H1 (cell line): Measurements from ENCODE around the gene VEZT. TPM values are rescaled to one million over a fixed set of nuclear protein-coding genes. Genes with fewer than 3 reads are reported as not detected.

Experiments used
- CTCF ChIA-PET: fragments of 300-600 bp; sonication (Branson Sonifier 250); formaldehyde crosslinking; loops from one replicate; lab custom pipeline; 2021; ENCODE audit not compliant: partially characterized antibody; lab: Charles Lee
- POLR2A ChIA-PET: fragments of 300-600 bp; sonication (Branson Sonifier 250); formaldehyde crosslinking; loops from one replicate; lab custom pipeline; 2021; ENCODE audit warnings: inconsistent platforms; ENCODE audit not compliant: partially characterized antibody; lab: Charles Lee
- DNase-seq, 2 experiments: peaks; one replicate each; pipeline versions ENCODE4 v3.0.0 to v3.0.0-alpha.2; 2010 to 2022; ENCODE audit warnings: low spot score in 2 of 2, low read depth in 1 of 2, mixed read lengths in 1 of 2
- FAIRE-seq: peaks from 2 replicates; lab custom pipeline; 2011; peaks lifted over from hg19 to GRCh38; lab: Jason Lieb, UNC
- H2AFZ ChIP-seq: 2 replicates; pipeline ENCODE4 v1.8.1; 2012; ENCODE audit warnings: low read length, inconsistent platforms
- H2AK5ac ChIP-seq: 2 replicates; pipeline ENCODE4 v1.6.1; 2013; ENCODE audit warnings: low read depth, low read length
- H2BK120ac ChIP-seq: replicated peaks from 2 replicates; pipeline ENCODE3; 2013; ENCODE audit warnings: low read depth, low read length, inconsistent platforms
- H2BK12ac ChIP-seq: 2 replicates; pipeline ENCODE4 v1.6.1; 2013; ENCODE audit warnings: low read depth, low read length
- H2BK15ac ChIP-seq: 2 replicates; pipeline ENCODE4 v1.6.1; 2013; ENCODE audit warnings: low read length
- H2BK20ac ChIP-seq: 2 replicates; pipeline ENCODE4 v1.6.1; 2013; ENCODE audit warnings: low read length
- H2BK5ac ChIP-seq: 2 replicates; pipeline ENCODE4 v1.6.1; 2013; ENCODE audit warnings: low read depth, low read length
- H3K14ac ChIP-seq: 2 replicates; pipeline ENCODE4 v1.6.1; 2013; ENCODE audit warnings: inconsistent platforms; ENCODE audit not compliant: insufficient read length
- H3K18ac ChIP-seq: 2 replicates; pipeline ENCODE4 v1.6.1; 2013; ENCODE audit warnings: low read length; ENCODE audit errors: extremely low read depth
- H3K23ac ChIP-seq: 2 replicates; pipeline ENCODE4 v1.6.1; 2013; ENCODE audit warnings: inconsistent platforms; ENCODE audit not compliant: insufficient read length
- H3K23me2 ChIP-seq: 2 replicates; pipeline ENCODE4 v1.6.1; 2013; ENCODE audit warnings: low read depth, low read length
- H3K27ac ChIP-seq: 2 replicates; pipeline ENCODE4 v1.6.1; 2011; ENCODE audit warnings: low read depth, low read length, inconsistent platforms
- H3K27me3 ChIP-seq, 4 experiments: replicated peaks in 1 of 4; 1 replicate in 1 of 4; 2 replicates in 3 of 4; pipeline versions ENCODE4 v1.6.1 to v1.8.1; 2011 to 2013; ENCODE audit warnings: low read length in 3 of 4, mild to moderate bottlenecking in 3 of 4, inconsistent platforms in 2 of 4, mixed read lengths in 2 of 4, moderate library complexity in 1 of 4; ENCODE audit not compliant: control insufficient read depth in 3 of 4, insufficient read depth in 3 of 4; ENCODE audit errors: extremely low read depth in 1 of 4
- H3K36me3 ChIP-seq, 4 experiments: 2 replicates each; pipeline versions ENCODE4 v1.6.1 to v1.8.1; 2011 to 2013; ENCODE audit warnings: mild to moderate bottlenecking in 4 of 4, low read length in 3 of 4, moderate library complexity in 2 of 4, control low read depth in 1 of 4, inconsistent platforms in 1 of 4; ENCODE audit not compliant: insufficient read depth in 4 of 4, control insufficient read depth in 2 of 4
- H3K4ac ChIP-seq: replicated peaks from 2 replicates; pipeline ENCODE3; 2013; ENCODE audit warnings: low read length, low read depth, mixed read lengths, inconsistent platforms; ENCODE audit not compliant: insufficient read length
- H3K4me1 ChIP-seq, 4 experiments: replicated peaks in 1 of 4; 1 replicate in 1 of 4; 2 replicates in 3 of 4; pipeline versions ENCODE4 v1.6.1 to v1.8.1; 2011 to 2013; ENCODE audit warnings: low read length in 3 of 4, inconsistent platforms in 2 of 4, mixed read lengths in 1 of 4; ENCODE audit not compliant: insufficient read depth in 4 of 4, control insufficient read depth in 3 of 4
- H3K4me2 ChIP-seq, 2 experiments: 2 replicates each; pipeline versions ENCODE4 v1.6.1 to v1.8.1; 2011 to 2013; ENCODE audit warnings: low read depth in 2 of 2, low read length in 2 of 2, control low read depth in 1 of 2, inconsistent platforms in 1 of 2, mild to moderate bottlenecking in 1 of 2; ENCODE audit not compliant: insufficient read depth in 1 of 2
- H3K4me3 ChIP-seq, 4 experiments: fragments of 200-600, 300-600 bp in 1 of 4; sonication (generic), shearing (Covaris generic), sonication (Bioruptor Twin) in 1 of 4; 2 replicates each; pipeline versions ENCODE4 v1.5.1 to v1.8.1; 2011 to 2016; ENCODE audit warnings: low read length in 4 of 4, low read depth in 3 of 4, control low read depth in 2 of 4, inconsistent platforms in 2 of 4, mild to moderate bottlenecking in 2 of 4, mixed read lengths in 1 of 4, moderate library complexity in 1 of 4; ENCODE audit not compliant: insufficient read depth in 2 of 4; ENCODE audit errors: extremely low read depth in 1 of 4
- H3K56ac ChIP-seq: replicated peaks from 2 replicates; pipeline ENCODE3; 2013; ENCODE audit warnings: low read depth, mild to moderate bottlenecking, mixed read lengths, low read length, inconsistent platforms; ENCODE audit not compliant: insufficient read length
- H3K79me1 ChIP-seq: 2 replicates; pipeline ENCODE4 v1.6.1; 2013; ENCODE audit warnings: low read depth, low read length, control low read depth
- H3K79me2 ChIP-seq, 2 experiments: 2 replicates each; pipeline versions ENCODE4 v1.6.1 to v1.8.1; 2012 to 2013; ENCODE audit warnings: low read length in 2 of 2, mild to moderate bottlenecking in 2 of 2, inconsistent platforms in 1 of 2; ENCODE audit not compliant: insufficient read depth in 2 of 2, control insufficient read depth in 1 of 2
- H3K9ac ChIP-seq, 4 experiments: replicated peaks in 1 of 4; 1 replicate in 1 of 4; 2 replicates in 3 of 4; pipeline versions ENCODE4 v1.6.1 to v1.8.1; 2011 to 2013; ENCODE audit warnings: low read depth in 3 of 4, low read length in 3 of 4, control low read depth in 2 of 4, mild to moderate bottlenecking in 2 of 4, moderate library complexity in 2 of 4, inconsistent platforms in 1 of 4; ENCODE audit errors: extremely low read depth in 1 of 4
- H3K9me3 ChIP-seq, 2 experiments: 2 replicates each; pipeline versions ENCODE4 v1.6.1 to v1.8.1; 2012 to 2013; ENCODE audit warnings: mild to moderate bottlenecking in 2 of 2, moderate library complexity in 2 of 2, control low read depth in 1 of 2, inconsistent platforms in 1 of 2, low read depth in 1 of 2, low read length in 1 of 2, mixed read lengths in 1 of 2; ENCODE audit not compliant: insufficient read depth in 2 of 2
- H4K20me1 ChIP-seq, 2 experiments: replicated peaks in 1 of 2; 2 replicates each; pipeline versions ENCODE3 to v1.8.1; 2011 to 2013; ENCODE audit warnings: inconsistent platforms in 2 of 2, low read length in 2 of 2, mild to moderate bottlenecking in 1 of 2; ENCODE audit not compliant: insufficient read depth in 2 of 2, control insufficient read depth in 1 of 2
- H4K5ac ChIP-seq: 2 replicates; pipeline ENCODE4 v1.6.1; 2013; ENCODE audit warnings: low read length, low read depth, mixed read lengths, inconsistent platforms; ENCODE audit not compliant: insufficient read length
- H4K8ac ChIP-seq: 2 replicates; pipeline ENCODE4 v1.8.0; 2013; ENCODE audit warnings: mild to moderate bottlenecking, moderate library complexity, low read length, inconsistent platforms; ENCODE audit not compliant: insufficient read depth; ENCODE audit errors: extremely low read depth
- H4K91ac ChIP-seq: replicated peaks from 2 replicates; pipeline ENCODE3; 2013; ENCODE audit warnings: low read length, mixed read lengths, inconsistent platforms; ENCODE audit not compliant: insufficient read length
- CBX5 ChIP-seq: fragments of 300-800, 300-1000 bp; sonication (generic); IDR thresholded peaks from 2 replicates; pipeline ENCODE4 v1.7.1; 2016; ENCODE audit warnings: antibody characterized with exemption, low read length, low read depth
- CHD1 ChIP-seq: IDR thresholded peaks from 2 replicates; pipeline ENCODE4 v1.6.1; 2012; ENCODE audit warnings: low read depth, low read length, improper control_type of control experiment
- SIX5 ChIP-seq: IDR thresholded peaks from 2 replicates; pipeline ENCODE4 v1.6.1; 2011; ENCODE audit warnings: mild to moderate bottlenecking, low read depth, low read length
- TAF1 ChIP-seq: IDR thresholded peaks from 2 replicates; pipeline ENCODE4 v1.6.1; 2011; ENCODE audit warnings: mild to moderate bottlenecking, low read depth, low read length
- YY1 ChIP-seq: IDR thresholded peaks from 2 replicates; pipeline ENCODE4 v1.6.1; 2011; ENCODE audit warnings: low read depth, mild to moderate bottlenecking, low read length
- whole genome bisulfite sequencing, 2 experiments: shearing (Covaris generic) in 1 of 2; methylation state at CpG; one replicate each; pipeline versions ENCODE4 v1.1.6 to v1.1.7; 2013 to 2015; ENCODE audit warnings: low lambda C conversion rate in 2 of 2, mixed read lengths in 2 of 2, inconsistent platforms in 1 of 2, low coverage in 1 of 2, missing lambda C conversion rate in 1 of 2; ENCODE audit not compliant: insufficient replicate concordance in 2 of 2, insufficient coverage in 1 of 2, insufficient read length in 1 of 2; ENCODE audit errors: extremely low coverage in 1 of 2, missing lambda C conversion rate in 1 of 2; 5-methylcytosine and 5-hydroxymethylcytosine counted together
- polyA plus RNA-seq, 7 experiments: library from polyadenylated mRNA; depleted of rRNA in 3 of 7; stranded (reverse) in 5 of 7; unstranded in 2 of 7; fragments of >200 nt in 5 of 7; fragments of 200-250 nt in 2 of 7; gene quantifications; 1 replicate in 5 of 7; 2 replicates in 1 of 7; 4 replicates in 1 of 7; pipeline versions ENCODE4 v1.2.1 to v1.2.3, GENCODE V29; 2011 to 2013; ENCODE audit warnings: missing spikeins in 2 of 7, mixed read lengths in 2 of 7
- total RNA-seq: library from RNA; stranded (reverse); fragmentation: NEBNext Ultra II Directional; extraction: Animal tissue kit (Norgen Biotek cat#: 25700); gene quantifications from 2 replicates; pipeline ENCODE4 v1.2.1, GENCODE V29; 2021

The VEZT gene
- total and polyA plus RNA-seq, 2 of the 8 experiments (the other 6 are each of a cell fraction or from before 2014, with no cell fraction given): 44.0 to 56.1 TPM

DNA sequence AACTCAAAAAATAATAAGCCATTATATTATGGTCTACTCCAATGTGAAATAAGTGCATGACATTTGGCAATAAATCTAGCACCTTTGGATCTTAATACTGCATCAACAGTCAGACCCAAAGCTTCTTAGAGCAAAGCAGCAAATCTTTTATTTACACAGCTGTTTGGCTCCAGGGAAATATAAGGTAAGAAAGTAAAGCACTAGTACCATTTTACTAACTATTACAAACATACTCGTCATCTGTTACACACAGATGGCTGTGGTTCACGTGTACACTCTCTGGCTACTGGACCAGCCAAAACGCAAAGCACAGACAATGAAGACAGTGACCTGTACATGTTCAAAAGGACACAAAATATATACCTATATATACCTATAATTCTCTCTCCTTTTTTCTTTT lies 3.1 kb upstream of the VEZT start:
- DNase-seq (no peak), FAIRE-seq (no peak)
- Histone ChIP-seq H2AFZ (no peak overlapping the region), H3K27me3 (no peaks in the 10 kb centered on the region), H3K18ac (no peak overlapping the region), H4K5ac (no peak overlapping the region), H2BK20ac (no peak overlapping the region), H3K14ac (no peak overlapping the region), H3K79me1 (no peaks in the 10 kb centered on the region; the same call in 1 of the 2 replicates), H2BK15ac (no peak overlapping the region), H2BK12ac (no peak overlapping the region), H3K36me3 (peaks cover 0 to 12% (median 3%) of the 10 kb centered on the region in 4 experiments; a peak in 2 of 8 replicates), H4K20me1 (no peaks in the 10 kb centered on the region), H3K4me1 (peaks cover 0 to 6% (median 3%) of the 10 kb centered on the region in 4 experiments; a peak in 3 of 7 replicates), H3K4me3 (no peak overlapping the region), H3K23ac (no peak overlapping the region), H2BK5ac (no peak overlapping the region), H3K27ac (no peak overlapping the region), H3K4ac (no peak overlapping the region), H3K4me2 (no peak overlapping the region), H3K23me2 (peaks cover 7% of the 10 kb centered on the region), H2BK120ac (no peak overlapping the region), H4K91ac (no peak overlapping the region), H2AK5ac (no peak overlapping the region), H3K56ac (no peak overlapping the region), H3K9ac (no peak overlapping the region), H3K79me2 (peaks cover 7 to 85% of the 10 kb centered on the region in 2 experiments; a peak in 3 of 4 replicates), H4K8ac (no peak overlapping the region), H3K9me3 (no peaks in the 10 kb centered on the region)
- TF ChIP-seq TAF1 (no peak), SIX5 (no peak), YY1 (no peak), CHD1 (no peak), CBX5 (no peak)
- ChIA-PET CTCF (interaction anchor here (1.1 kb wide), 2 partner anchors 9 to 74 kb away, joined by 3 to 6 read pairs; no protein-coding TSS in a partner anchor), POLR2A (interaction anchor here (1.2 to 9.0 kb wide), 2 partner anchors 7 to 12 kb away, joined by 5 to 89 read pairs; no protein-coding TSS in a partner anchor)
- 95% methylated on average over 3 of the region's 3 CpGs; no CpG with 5 or more reads in 1 of the 2 experiments for WGBS, 2 experiments
